KBM-7 (cell line): ENCODE data around the gene KTI12.
A peak's percentile ranks its signal among the peaks of the same experiment; 100 is the strongest.

Source experiments
- DNase-seq: peaks from one replicate; pipeline ENCODE4 v3.0.0-alpha.2; 2015
- in situ Hi-C: fragments of 300-500 bp; cut with MboI; formaldehyde crosslinking; loops from 2 replicates; pipeline ENCODE4 v1.14.3; 2020; ENCODE audit warnings: low sequenced_read_pairs, low pct_unique_long_range_greater_than_20kb, mixed read lengths

The KTI12 gene

DNA sequence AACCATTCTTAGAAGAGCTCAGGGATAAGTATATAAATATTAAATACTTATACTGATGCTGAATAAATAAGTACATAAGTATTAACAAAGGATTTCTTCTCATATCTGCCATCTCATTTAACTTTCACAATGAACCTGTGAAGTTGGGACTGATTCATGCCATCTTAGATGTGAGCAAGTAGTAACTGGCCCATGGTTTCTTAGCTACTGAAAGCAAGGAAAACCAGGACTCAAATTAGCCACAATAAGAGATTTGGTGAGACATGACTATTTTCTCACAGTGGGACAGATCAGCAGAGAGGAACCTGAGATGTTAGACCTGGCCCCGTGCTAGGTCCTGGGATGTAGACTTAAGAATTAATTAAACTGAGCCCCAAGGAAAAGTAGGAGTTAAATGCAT, 34.9 kb downstream of the KTI12 start:
- in situ Hi-C loops: no loop called here

DNA sequence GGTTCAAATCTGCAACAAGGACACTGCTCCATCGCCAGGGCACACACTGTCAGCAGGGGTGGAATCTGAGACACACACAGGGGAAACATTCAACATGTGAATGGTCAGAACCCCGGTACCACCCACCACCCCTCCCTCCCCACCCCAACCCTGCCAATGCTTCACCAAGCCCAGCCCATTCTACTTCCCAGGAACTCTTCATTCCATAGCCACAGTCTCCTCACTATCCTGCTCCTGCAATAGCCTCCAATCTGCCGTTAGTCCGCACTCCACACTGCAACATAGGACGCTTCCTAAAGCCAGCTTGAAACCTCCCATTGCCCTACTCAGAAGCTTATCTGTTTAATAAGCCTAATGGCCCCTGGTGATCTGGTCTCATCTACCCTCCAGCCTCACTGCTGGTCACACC, 35.6 kb downstream of the KTI12 start:
- in situ Hi-C loops: no loop called here
- DNase-seq: no peak

More for the DNA sequence above, 34.9 kb downstream of the KTI12 start:
- no peak for DNase-seq

DNA sequence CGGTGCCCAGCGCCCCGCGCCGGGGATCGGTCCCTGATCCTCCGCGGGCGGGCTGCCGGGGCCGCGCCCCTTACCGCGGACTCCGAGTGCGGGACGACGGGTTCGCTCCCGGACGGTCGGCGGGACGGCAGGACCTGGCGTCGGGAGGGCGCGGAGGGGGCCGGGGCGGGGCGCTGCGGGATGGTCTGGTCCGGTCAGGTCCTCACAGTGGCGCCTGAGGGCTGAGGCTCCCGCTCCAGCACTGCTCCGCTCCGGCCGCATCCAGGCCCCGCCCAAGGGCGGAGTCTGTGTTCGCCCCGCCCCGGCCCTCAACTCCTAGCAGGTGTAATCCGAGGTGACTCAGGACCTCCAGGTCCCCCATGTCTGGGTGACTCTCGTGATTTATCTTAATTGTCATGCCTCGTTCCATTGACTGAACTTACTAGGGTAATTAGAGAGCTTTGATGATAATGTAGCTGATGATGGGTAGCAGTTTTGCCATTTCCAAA, 43.1 kb downstream of the KTI12 start, which contains the start of gene RAB3B:
Gene RAB3B, minus strand, starts transcription at position 223 of the 488 bp plus-strand sequence. CDS start 13,583 bp downstream, outside the sequence.
- in situ Hi-C loops: no loop called here

DNA sequence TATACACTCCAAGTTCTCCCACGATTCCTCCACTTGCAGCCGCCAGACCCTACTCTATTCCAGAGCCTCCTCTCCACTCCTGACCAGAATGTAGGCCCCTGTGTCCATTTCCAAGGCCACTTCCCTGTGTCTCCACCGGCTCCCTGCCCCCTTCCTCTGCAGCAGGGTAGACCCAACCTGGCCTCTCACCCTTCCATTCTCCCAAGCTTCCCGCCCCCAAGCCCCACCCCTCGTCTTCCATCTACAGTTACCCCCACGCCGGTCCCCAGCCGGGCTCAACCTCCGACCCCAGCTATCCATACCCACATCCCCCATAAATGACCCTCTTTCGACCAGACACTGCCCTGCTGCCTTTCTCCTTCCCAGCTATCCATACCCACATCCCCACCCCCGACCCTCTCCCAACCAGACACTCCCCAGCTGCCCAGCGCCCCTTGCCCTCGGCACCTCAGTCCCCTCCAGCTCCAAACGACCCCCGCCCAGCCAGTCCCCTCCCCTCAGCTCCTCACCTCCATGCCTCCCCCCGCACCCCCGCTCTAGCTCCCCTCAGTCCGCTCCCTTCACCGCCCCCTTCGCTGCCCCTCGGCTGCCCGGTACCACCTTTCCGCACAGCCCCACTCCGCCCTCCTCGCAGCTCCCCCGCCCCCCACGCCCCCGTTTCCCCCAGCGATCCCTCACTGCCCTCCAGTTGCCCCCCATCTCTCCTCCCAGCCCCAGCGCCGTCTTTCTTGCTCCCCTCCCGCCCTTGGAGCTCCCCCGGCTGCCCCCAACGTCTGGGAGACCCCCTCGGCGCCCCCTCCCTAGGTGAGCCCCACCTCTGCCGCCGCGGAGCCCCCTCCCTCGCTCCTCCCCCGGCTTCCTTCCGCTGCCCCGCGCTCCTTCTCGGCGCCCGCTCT, 43.8 kb downstream of the KTI12 start:
- in situ Hi-C loops: no loop called here
- no peak for DNase-seq

More for the DNA sequence above, 43.1 kb downstream of the KTI12 start, which contains the start of gene RAB3B:
- peak; percentile 63 for DNase-seq

DNA sequence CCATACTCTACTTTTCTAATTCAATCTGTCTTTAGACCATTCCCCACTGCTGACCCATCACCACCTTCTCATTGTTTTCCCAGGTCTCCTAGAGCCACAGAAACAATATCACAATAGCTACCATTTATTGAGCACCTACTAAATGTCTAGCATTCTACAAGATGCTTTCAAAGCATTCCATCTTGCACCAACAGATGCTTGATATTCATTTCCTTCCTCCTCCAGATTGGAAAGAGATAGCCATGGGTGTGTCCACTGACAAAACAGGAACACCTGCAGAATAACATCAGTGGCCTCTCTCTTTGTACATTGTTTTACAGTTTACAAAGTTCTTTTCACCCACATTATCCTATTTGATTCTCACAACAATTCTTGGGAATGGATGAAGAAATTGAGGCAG, 45.4 kb downstream of the KTI12 start:
- no peak for DNase-seq
- in situ Hi-C loops: no loop called here

DNA sequence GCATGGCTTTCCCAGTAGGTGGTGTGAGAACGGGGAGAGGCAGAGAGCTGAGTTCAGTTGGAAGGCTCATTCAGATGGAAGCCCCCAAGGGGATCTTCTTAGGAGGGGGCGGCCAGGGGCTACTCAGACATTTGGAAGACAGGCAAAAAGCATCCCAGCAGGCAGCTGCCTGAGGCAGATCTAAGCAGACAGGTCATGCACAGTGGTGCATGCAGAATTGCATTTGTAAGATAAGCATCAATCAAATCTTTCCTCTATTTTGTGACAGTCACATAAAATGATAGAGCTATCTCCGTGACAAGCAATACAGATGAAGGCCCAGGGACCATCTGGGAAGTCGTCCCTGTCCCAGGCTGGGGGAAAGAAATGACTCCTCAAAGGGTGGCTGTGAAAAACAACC, 46.9 kb downstream of the KTI12 start:
- in situ Hi-C loops: no loop called here
- no peak for DNase-seq

DNA sequence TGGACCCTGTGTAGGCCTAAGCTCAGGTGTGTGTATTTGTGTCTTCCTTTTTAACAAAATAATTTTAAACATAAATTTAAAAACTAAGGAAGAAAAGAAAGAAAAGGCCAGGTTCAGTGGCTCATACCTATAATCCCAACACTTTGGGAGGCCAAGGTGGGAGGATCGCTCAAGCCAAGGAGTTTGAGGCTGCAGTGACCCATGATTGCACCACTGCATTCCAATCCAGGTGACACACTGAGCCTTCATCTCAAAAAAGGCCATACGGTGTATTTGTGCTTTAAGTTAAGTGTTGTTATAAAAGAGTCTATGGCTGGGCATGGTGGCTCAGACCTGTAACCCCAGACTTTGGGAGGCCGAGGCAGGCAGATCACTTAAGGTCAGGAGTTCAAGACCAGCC, 51.4 kb downstream of the KTI12 start:
- in situ Hi-C loops: no loop called here
- no peak for DNase-seq
